ENCODE results near the gene EP400. TPM values are rescaled to one million over a fixed set of nuclear protein-coding genes. Genes with fewer than 3 reads are reported as not detected.

The EP400 gene
- total and polyA plus RNA-seq, 9 of the 15 experiments (the other 6 are each of a cell fraction or from before 2014, with no cell fraction given) = 4.5 to 58.0 (median 7.0) TPM

GRCh38 chr12:131949431-131950181, at the start of gene EP400 (continued):
- TF ChIP-seq NR2F6 (CRISPR knock-in tag; IDR thresholded peaks at IDR 0.05) (no peak), E2F3 (CRISPR knock-in tag; IDR thresholded peaks at IDR 0.05) (peak; percentile 89), KAT7 (CRISPR knock-in tag; IDR thresholded peaks at IDR 0.05; ENCODE audit: borderline replicate concordance) (peak; percentile 82; the same call in 1 of the 2 replicates), ZSCAN32 (CRISPR knock-in tag; IDR thresholded peaks at IDR 0.05) (no peak), ZC3H8 (IDR thresholded peaks at IDR 0.05) (no peak), MXI1 (IDR thresholded peaks at IDR 0.05; ENCODE audit: low read depth, low read length) (no peak), ZKSCAN8 (CRISPR knock-in tag; IDR thresholded peaks at IDR 0.05) (no peak), ZKSCAN3 (CRISPR knock-in tag; IDR thresholded peaks at IDR 0.05) (no peak), PHF21A (IDR thresholded peaks at IDR 0.05; ENCODE audit: borderline replicate concordance, low read depth) (no peak), OTX1 (CRISPR knock-in tag; IDR thresholded peaks at IDR 0.05) (no peak), ELF4 (CRISPR knock-in tag; IDR thresholded peaks at IDR 0.05) (no peak), ZNF609 (CRISPR knock-in tag; IDR thresholded peaks at IDR 0.05; ENCODE audit: borderline replicate concordance) (no peak), BRF2 (IDR thresholded peaks at IDR 0.05; ENCODE audit: borderline replicate concordance, insufficient read depth, insufficient read length) (no peak), PCBP1 (IDR thresholded peaks at IDR 0.05; ENCODE audit: low read depth, low read length, poor library complexity, severe bottlenecking) (no peak), CHAMP1 (IDR thresholded peaks at IDR 0.05) (no peak), CHD2 (IDR thresholded peaks at IDR 0.05; ENCODE audit: low read depth, low read length) (peak; percentile 90), SMARCA5 (IDR thresholded peaks at IDR 0.05) (no peak), RBM17 (IDR thresholded peaks at IDR 0.05; ENCODE audit: borderline replicate concordance, low read depth, low read length) (no peak), CBX1 (IDR thresholded peaks at IDR 0.05; ENCODE audit: low read depth) (no peak), ZNF134 (CRISPR knock-in tag; conservative IDR thresholded peaks at IDR 0.05) (no peak), ZFPM2 (CRISPR knock-in tag; IDR thresholded peaks at IDR 0.05) (no peak), ZNF707 (CRISPR knock-in tag; conservative IDR thresholded peaks at IDR 0.05) (no peak), GABPA (tag; conservative IDR thresholded peaks at IDR 0.05; ENCODE audit: low read depth) (peak; percentile 91)
